ENCODE results near the gene OR8D1.

Gene OR8D1

GRCh38 chr11:124313849-124314248 lies at the start of gene OR8D1:
OR8D1 (minus strand) TSS chr11:124313949; CDS start chr11:124310766, 3,183 bp downstream.
- DNase-seq (ENCODE audit: low spot score), result no peak

DNA sequence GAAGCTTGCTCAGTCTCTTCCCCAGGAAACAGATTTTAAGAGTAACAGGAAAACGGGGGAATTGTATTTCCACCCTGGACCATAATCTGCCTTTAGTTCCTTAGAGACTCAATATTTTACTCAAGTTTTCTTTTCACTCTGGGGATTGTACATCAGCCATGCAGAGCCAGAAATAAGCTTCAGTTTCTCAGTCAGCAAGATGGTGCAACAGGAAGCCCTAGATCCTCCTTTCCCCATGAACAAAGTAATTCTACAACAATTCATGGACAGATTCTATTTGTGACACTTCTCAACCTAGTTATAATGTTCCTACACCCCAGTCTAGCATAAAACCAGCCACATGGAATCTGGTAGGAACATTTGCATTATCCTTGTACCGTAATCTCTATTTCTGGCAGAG lies 45.8 kb upstream of the OR8D1 start:
- no peak for DNase-seq (ENCODE audit: low spot score)

- no peak for DNase-seq (ENCODE audit: low spot score)
Observed at GRCh38 chr11:124346311-124346955, 32.7 kb upstream of the OR8D1 start.

GRCh38 chr11:124344346-124344745 lies 30.6 kb upstream of the OR8D1 start:
- no peak for DNase-seq (ENCODE audit: low spot score)

DNA sequence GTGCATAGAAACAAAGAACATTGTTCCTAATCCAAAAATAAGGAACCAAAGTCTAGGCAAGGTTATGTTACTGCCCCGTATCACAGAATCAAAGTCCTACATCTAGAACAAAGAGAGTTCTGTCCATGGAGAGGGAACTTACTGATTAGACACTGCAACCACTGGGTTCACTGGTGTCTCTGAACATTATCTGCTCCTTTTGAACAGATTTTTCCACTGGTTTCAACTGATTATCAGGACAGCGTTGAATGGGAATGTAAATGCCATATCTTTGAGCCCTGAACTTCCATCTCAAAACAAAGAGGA lies 26.3 kb upstream of the OR8D1 start:
- DNase-seq (ENCODE audit: low spot score), result no peak

DNA sequence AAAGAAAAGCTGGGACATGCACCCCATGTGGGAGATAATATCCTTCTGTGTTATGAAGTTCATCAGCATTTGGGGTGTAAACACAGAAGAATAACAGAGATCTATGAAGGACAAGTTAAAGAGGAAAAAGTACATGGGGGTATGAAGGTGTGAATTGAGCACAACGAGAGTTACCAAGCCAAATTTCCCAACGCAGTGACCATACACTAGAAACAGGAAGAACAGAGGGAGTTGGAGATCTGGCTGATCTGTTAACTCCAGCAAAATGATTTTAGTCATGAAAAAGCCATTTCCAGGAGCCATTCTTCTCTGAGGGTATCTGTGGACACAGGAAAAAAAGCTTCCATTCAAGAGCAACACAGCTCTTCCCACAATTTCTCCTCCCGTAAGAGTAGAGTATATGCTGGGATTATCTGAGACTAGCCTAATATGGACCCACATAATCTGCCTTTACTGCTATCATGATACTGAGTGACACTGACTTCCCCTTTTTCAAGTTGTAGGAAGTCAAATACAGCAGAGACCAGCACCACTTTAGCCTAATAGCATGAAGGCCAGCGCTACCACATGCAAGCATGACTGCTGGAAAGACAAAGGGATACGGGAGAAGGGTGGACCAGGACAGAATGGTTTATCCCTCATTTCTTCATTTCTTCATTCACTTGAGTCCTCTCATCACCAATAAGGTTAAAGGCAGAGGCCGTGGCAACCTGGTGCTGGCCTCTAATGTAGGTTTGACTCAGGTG lies 25.8 kb upstream of the OR8D1 start:
- no peak for DNase-seq (ENCODE audit: low spot score)

- no peak for DNase-seq (ENCODE audit: low spot score)
Observed at GRCh38 chr11:124331873-124332272, 18.1 kb upstream of the OR8D1 start.

DNA sequence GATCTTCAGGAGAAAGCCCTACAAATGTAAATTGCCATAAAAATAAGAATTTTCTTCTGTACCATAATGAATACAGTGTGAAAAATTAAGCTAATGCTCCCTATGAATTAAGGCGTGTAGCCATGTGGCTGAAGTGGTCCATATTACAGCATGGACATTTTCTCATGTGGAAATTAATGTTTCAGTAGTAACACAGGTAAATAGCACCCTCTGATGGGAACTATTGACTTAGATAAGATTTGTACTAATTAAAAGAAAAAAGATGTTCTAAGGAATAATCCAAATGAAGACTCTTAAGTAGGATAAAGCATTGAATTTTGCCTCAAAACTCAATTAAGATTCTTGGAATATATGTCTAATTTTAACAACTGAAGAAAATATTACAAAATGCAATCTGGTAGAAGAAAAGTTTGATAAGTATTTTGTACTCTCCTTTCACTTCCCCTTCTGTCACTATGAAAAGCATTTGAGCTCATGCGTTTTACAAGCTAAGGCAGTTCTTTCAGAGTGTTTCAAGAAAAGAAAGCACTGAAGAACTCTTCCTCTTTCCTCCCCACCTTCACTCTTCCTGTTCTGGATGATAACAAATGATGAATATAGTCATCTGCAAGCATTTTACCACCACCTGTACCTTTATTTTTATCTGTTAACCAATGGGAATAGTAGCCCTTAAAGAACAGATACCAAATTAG lies 16.2 kb upstream of the OR8D1 start:
- peak; percentile 30 for DNase-seq (ENCODE audit: low spot score)

DNA sequence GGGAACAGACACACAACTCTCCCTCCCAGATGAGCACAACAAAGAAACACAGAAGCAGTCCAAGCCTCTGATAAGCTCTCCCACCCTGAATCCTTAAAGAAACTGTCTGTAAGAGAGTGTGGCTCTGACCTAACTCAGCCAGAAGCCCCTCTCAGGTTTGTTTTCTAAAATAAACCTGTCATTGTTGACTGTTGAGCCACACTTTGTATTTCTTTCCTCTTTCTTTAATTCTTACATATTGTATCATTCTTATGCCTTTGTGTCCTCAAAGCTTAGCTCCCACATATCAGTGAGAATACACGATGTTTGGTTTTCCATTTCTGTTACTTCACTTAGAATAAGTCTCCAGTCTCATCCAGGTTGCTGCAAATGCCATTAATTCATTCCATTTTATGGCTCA lies 14.0 kb upstream of the OR8D1 start:
- no peak for DNase-seq (ENCODE audit: low spot score)

DNA sequence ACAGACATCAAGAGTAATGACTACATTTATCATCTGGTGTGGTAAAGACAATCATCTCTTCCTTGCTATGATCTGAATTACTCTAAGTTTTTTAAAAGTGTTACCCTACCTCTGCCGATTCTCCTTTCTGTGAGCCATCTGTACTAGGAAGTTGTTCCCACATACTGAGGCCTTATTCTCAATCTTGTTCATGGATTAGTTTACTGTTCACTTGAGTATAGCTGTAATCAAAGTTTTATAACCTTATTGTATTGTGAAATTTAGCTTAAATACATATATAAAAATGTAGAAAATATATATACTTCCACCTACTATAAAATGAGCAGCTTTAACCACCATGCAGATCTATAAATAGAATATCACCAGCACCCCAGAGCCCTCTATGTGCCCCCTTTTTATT lies 8.6 kb upstream of the OR8D1 start:
- no peak for DNase-seq (ENCODE audit: low spot score)

- no peak for DNase-seq (ENCODE audit: low spot score)
Observed at GRCh38 chr11:124320097-124320496, 6.3 kb upstream of the OR8D1 start, which contains the start of gene OR8D2. OR8D2 (minus strand) TSS chr11:124320197; CDS start chr11:124320197, 0 bp downstream.

DNA sequence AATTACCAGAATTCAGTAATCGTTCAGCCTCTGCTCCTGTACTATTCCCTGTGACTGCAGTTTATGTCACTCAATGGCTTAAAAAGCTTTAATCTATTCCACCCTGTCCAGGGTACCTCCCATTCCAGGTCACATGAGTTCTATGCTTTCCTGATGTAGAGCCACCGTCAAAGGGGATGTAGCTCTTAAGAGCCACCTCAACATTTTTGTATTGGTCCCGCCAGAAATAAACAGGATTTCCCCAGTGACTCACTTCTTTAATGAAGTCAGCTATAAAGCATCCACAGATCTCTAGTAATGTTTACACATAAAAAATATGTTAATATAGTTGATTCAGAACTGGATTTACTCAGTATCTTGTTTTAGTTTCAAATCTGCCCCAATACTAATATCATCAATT lies 1.3 kb upstream of the OR8D1 start:
- DNase-seq (ENCODE audit: low spot score), result no peak

- DNase-seq (ENCODE audit: low spot score), result no peak
Observed at GRCh38 chr11:124313131-124313530, 618 bp downstream of the OR8D1 start.

- DNase-seq (ENCODE audit: low spot score), result no peak
Observed at GRCh38 chr11:124311670-124312069, 2.1 kb downstream of the OR8D1 start.

DNA sequence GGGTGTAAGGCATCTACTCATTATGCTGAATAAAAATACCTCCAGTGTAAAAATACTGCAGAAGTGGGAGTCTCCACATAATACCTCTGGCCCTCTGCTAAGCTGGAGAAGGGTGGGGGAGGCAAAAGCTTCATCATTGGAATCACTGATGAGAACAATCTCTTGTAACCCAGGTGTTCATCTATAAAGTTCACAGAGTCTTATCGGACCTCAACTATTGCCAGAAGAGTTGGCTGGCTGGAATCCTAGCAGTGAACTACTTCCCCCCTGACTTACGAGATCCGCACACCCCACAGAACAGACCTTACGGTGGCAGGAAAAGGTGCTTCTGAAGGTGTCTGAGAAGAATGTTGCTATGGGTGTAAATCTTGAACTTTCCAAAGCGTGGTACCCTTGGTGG lies 2.5 kb downstream of the OR8D1 start:
- DNase-seq (ENCODE audit: low spot score), result no peak

- no peak for DNase-seq (ENCODE audit: low spot score)
Observed at GRCh38 chr11:124310721-124311120, 3.0 kb downstream of the OR8D1 start.

DNA sequence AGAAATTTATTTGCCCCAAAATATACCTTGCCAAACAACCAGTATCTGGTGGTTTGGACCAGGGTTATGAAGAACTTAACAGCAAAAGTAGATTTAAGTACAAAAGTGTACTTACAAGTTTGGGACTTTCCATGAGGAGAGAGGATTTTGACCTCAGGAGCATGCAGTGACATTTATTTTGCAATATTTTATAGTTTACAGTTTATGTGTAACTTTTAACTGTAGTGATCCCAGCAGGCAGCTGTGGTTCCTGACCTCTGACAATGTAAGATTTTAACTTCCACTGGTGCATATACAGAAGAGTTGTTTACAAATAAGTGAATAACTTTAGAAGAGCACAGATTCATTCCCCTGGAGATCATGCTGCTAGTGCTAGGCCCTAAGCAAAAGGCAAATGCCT lies 6.7 kb downstream of the OR8D1 start:
- no peak for DNase-seq (ENCODE audit: low spot score)

DNA sequence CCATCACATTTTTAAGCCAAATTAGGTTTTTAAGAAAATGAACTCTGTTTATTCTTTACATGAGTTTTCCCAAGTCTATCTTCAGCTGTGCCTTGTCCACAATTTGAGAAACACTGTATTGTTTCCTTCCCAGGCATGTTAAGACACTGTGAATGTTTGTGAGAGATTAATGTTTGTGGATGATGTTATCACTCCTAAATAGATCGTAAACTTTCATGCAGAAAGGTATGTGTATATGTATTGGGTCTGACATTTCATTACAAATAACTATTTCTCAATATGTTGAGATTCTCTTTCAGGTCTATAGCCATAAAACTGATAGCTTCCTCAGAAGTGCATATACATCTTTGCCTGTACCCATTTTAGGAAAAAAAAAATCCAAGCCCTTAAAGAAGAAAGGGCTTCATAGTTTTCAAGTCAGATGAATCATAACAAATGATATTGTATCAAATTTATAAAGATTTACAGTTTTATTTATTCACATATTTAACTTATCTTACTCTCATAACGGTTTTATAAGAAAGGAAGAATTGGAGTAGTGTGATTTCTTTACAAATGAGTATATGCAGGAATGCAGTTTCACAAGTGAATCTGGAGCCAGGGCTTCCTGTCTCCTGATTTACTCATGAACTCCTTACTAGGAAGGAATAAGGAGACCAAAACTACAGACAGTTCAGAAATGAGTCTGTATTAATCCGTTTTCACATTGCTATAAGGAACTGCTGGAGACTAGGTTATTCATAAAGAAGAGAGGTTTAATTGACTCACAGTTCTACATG lies 11.2 kb downstream of the OR8D1 start:
- DNase-seq (ENCODE audit: low spot score), result no peak

GRCh38 chr11:124301548-124301947 lies 12.2 kb downstream of the OR8D1 start:
- no peak for DNase-seq (ENCODE audit: low spot score)

GRCh38 chr11:124297921-124298320 lies 15.8 kb downstream of the OR8D1 start:
- DNase-seq (ENCODE audit: low spot score), result no peak

DNA sequence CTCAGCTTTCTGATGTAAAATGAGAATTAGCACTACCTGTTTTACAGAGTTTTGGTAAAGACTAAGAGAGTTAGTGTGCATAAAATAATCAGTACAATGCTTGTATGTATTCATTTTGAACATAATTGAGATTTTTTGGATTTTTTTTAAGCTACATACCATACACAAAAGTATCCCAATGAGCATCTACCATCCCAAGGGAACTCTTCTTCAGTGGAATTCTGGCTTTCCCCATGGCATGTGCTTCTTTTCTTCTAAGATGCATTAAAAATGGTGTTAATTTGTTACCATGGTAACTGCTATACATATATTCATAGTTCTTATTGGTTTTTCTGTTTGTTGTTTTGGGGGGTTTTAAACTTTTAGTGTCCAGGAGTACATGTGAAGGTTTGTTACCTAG lies 17.7 kb downstream of the OR8D1 start:
- DNase-seq (ENCODE audit: low spot score), result no peak

DNA sequence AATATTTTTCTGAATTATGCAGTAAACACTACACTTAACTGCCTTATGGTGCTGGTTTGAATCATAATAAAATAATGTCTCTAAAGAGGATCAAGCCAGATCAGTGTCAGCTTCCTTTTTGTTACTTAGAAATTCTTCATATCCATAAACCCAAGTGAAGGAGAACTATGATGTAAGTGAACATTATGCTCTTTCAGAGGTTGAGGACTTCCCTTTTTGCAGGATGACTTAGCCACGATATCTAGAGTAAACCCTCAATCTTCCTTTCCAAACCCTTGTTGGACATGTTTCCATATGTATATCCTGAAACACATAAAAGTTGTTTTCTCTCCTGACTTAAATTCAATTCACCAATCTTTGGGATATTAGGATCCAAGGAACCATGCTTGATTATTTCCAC lies 19.1 kb downstream of the OR8D1 start:
- DNase-seq (ENCODE audit: low spot score), result no peak
